GM12864 (cell line): ENCODE data around the gene PLA2G4E.

Experiments used
- DNase-seq: peaks from one replicate; pipeline ENCODE4 v3.0.0-alpha.2; 2011; ENCODE audit warnings: low read depth
- H3K4me3 ChIP-seq: 2 replicates; pipeline ENCODE4 v1.5.1; 2011; ENCODE audit warnings: mild to moderate bottlenecking, low read depth, low read length, control low read depth
- TF ChIP-seq, protein P1 (sequence below): IDR thresholded peaks from 2 replicates; pipeline ENCODE4 v1.5.1; 2011; ENCODE audit warnings: low read depth, mild to moderate bottlenecking, moderate library complexity, low read length, control low read depth, inconsistent platforms; ENCODE audit errors: missing control alignments

PLA2G4E gene

DNA sequence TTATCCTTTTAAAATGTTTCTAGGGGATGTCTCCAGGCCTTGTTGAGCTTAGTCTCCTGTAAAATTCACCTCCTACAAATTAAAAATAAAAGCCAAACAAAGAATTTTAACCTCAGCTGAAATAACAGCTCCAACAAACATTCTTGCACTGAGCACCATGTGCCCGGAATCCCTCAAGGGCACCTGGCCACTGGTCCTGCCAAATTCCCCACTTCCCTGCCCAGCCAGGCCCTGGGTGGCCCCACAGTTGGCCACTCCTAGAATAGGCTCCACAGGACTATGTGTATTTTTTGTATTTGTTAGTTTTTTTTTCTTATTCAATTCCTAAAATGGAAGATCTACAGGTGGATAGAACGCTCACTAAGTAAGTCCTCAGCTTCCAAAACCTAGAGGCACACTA, 33.1 kb upstream of the PLA2G4E start:
- no peak overlapping the region for H3K4me3 ChIP-seq

DNA sequence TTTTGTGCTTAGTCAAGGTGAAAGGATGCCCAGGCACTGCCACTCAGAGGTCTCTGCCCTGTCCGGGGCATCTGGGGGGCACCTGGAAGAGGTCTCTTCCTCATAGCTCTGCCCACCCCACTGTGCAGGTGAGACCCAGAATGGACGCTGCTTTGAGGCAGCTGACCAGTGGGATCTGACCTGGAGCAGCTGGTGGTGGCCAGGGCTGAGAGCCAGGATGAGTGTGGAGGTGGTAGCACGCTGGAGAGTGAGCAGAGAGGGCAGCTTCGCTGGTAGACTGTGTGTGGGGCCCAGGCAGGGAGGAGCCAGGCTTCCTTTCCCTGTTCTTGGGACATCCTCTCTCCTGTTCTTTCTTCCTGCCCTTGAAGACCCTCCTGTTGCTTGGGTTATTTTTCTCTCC, 32.2 kb upstream of the PLA2G4E start:
- no peak for DNase-seq
- no peak overlapping the region for H3K4me3 ChIP-seq
- TF ChIP-seq, protein P1, sequence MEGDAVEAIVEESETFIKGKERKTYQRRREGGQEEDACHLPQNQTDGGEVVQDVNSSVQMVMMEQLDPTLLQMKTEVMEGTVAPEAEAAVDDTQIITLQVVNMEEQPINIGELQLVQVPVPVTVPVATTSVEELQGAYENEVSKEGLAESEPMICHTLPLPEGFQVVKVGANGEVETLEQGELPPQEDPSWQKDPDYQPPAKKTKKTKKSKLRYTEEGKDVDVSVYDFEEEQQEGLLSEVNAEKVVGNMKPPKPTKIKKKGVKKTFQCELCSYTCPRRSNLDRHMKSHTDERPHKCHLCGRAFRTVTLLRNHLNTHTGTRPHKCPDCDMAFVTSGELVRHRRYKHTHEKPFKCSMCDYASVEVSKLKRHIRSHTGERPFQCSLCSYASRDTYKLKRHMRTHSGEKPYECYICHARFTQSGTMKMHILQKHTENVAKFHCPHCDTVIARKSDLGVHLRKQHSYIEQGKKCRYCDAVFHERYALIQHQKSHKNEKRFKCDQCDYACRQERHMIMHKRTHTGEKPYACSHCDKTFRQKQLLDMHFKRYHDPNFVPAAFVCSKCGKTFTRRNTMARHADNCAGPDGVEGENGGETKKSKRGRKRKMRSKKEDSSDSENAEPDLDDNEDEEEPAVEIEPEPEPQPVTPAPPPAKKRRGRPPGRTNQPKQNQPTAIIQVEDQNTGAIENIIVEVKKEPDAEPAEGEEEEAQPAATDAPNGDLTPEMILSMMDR = no peak

More for the DNA sequence above, 33.1 kb upstream of the PLA2G4E start:
- no peak for DNase-seq
- TF ChIP-seq, protein P1 = no peak

DNA sequence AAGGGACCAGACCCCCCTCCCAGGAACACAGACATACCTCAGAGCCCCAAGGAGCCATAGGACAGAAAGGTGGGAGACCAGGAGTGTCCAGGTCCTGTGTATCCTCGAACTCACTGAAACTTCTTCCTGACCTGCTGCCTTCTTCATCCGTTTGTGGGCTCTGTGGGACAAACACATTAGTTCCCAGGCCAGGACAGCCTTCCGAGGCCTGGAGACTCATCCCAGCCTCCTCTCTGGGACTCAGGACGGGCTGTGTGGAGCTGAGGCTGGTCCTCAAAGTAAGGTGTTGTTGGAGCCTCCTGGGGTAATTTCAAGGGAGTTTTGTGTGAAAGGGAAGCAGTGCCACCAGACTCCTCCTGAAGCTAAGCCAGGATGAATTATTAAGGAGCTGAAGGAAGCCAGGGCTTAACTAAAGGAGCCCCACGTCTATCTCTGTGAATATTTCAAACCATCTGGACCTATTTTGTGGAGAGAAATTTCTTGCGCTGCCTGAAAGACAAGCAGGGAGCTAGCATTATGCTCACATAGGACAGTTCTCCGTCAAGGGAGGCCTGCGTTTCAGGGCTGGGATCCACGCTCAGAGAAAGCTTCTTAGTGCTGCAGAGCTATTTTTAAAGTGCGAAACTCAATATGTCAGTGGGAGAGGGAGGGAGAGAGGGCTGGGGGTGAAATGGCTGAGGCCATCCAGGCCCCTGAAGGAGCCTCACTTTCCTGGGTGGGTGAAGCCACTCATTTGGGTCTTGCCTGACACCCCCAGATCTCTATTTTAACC, 29.8 kb upstream of the PLA2G4E start:
- TF ChIP-seq, protein P1 = no peak
- no peak for DNase-seq

DNA sequence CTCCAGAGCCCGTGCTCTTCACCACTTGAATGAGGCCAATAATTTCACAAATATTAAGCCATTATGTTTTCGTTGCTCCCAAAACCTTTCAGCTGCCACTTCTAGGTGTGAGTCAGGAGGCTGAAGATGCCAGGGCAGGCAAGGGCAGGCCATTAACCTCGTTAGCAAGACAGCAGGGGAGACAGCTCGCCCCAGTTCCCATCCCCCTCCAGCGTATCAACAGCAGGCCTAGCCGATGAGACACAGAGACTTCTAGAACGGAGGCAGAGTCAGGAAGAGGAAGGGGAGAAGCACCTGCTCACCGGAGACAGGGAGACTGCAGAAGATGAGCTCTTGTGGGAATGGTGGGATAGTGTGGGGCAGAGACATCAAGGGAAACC, 28.0 kb upstream of the PLA2G4E start:
- TF ChIP-seq, protein P1 = no peak
- no peak for DNase-seq
- no peak overlapping the region for H3K4me3 ChIP-seq

More for the DNA sequence above, 29.8 kb upstream of the PLA2G4E start:
- no peak overlapping the region for H3K4me3 ChIP-seq

DNA sequence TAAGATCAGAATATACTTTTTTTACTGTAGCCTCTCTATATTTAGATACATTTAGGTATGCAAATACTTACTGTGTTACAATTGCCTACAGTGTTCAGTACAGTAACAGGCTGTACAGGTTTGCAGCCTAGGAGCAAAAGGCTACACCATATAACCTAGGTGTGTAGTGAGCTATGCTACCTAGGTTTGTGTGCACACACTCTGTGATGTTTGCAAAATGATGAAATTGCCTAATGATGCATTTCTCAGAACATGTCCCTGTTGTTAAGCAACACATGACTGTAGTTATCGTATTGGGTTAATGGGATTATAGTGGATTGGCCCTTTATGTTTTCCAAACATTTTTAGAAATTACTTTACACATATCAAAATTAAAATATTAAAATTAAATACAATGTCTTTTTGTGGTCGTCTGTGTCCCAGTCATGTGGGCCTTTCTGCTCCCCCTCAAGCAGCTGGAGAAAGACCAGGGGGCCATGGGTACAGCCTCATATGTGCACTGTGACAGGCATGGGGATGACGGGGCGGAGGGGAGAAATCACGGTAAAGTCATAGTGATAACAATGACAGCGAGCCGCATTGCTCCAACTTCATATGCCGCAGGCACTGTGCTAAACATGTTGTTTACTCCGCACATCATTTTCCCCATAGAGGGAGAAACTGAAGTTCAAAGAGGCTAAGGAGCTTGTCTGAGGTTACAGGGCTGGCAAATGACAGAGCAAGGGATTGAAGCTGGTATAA, 27.4 kb upstream of the PLA2G4E start:
- no peak overlapping the region for H3K4me3 ChIP-seq
- DNase-seq = no peak
- TF ChIP-seq, protein P1 = no peak

DNA sequence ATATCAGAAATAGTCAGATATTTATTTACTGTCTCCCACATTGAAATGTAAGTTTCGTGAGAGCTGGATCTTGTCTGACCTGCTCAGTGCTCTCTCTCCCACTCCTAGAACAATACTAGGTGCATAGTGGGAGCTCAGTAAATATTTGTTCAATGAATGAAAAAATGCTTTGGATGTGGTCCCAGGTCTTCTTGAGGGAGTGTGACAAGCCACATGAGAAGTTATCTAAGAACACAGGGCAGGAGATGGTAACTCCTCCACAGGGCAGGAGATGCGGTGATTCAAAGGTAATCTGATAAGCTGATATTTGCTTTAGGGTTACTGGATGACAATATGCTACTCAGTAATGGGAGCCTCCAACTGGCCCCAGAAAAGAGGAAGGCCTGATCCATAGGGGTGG, 25.8 kb upstream of the PLA2G4E start:
- no peak for DNase-seq
- TF ChIP-seq, protein P1 = no peak
- H3K4me3 ChIP-seq = no peak overlapping the region
